H9 (cell line): ENCODE results near the gene CREG1. TPM values are rescaled to one million over a fixed set of nuclear protein-coding genes. Genes with fewer than 3 reads are reported as not detected.

Experiments used
- DNase-seq: peaks from one replicate; pipeline ENCODE4 v3.0.0-alpha.2; 2017
- H2AFZ ChIP-seq: one replicate; pipeline ENCODE4 v1.6.1; 2013; ENCODE audit warnings: mild to moderate bottlenecking, low read length, control low read depth, moderate library complexity
- H2AK5ac ChIP-seq: 2 replicates; pipeline ENCODE4 v1.6.1; 2013; ENCODE audit warnings: low read length, control low read depth, mixed read lengths; ENCODE audit not compliant: insufficient read length
- H2BK120ac ChIP-seq: one replicate; pipeline ENCODE4 v1.6.1; 2013; ENCODE audit warnings: low read depth, mild to moderate bottlenecking, low read length, control low read depth, inconsistent platforms; ENCODE audit not compliant: poor library complexity, severe bottlenecking
- H2BK12ac ChIP-seq: 2 replicates; pipeline ENCODE4 v1.6.1; 2013; ENCODE audit warnings: low read length, control low read depth, mixed read lengths, low read depth; ENCODE audit not compliant: insufficient read length
- H2BK15ac ChIP-seq: 2 replicates; pipeline ENCODE4 v1.6.1; 2013; ENCODE audit warnings: low read depth, low read length, control low read depth
- H2BK20ac ChIP-seq: one replicate; pipeline ENCODE4 v1.6.1; 2013; ENCODE audit warnings: low read depth, mild to moderate bottlenecking, low read length, control low read depth, inconsistent platforms; ENCODE audit not compliant: poor library complexity, severe bottlenecking
- H2BK5ac ChIP-seq: 2 replicates; pipeline ENCODE4 v1.6.1; 2013; ENCODE audit warnings: low read length, control low read depth, mixed read lengths; ENCODE audit not compliant: insufficient read length
- H3K14ac ChIP-seq: 2 replicates; pipeline ENCODE4 v1.6.1; 2013; ENCODE audit warnings: low read length, control low read depth; ENCODE audit not compliant: insufficient read depth
- H3K18ac ChIP-seq: 2 replicates; pipeline ENCODE4 v1.6.1; 2013; ENCODE audit warnings: low read depth, mild to moderate bottlenecking, mixed read lengths, low read length, control low read depth; ENCODE audit not compliant: insufficient read length
- H3K23ac ChIP-seq: 2 replicates; pipeline ENCODE4 v1.6.1; 2013; ENCODE audit warnings: low read length, control low read depth, mixed read lengths, low read depth; ENCODE audit not compliant: insufficient read length
- H3K23me2 ChIP-seq: 2 replicates; pipeline ENCODE4 v1.6.1; 2013; ENCODE audit warnings: low read depth, mild to moderate bottlenecking, mixed read lengths, low read length, control low read depth; ENCODE audit not compliant: insufficient read length, poor library complexity, severe bottlenecking
- H3K27ac ChIP-seq: 2 replicates; pipeline ENCODE4 v1.5.1; 2013; ENCODE audit warnings: low read length, control low read depth, mixed read lengths, low read depth; ENCODE audit not compliant: insufficient read length
- H3K27me3 ChIP-seq: 2 replicates; pipeline ENCODE4 v1.6.1; 2013; ENCODE audit warnings: low read length, control low read depth, inconsistent platforms; ENCODE audit not compliant: insufficient read depth
- H3K4ac ChIP-seq: 2 replicates; pipeline ENCODE4 v1.6.1; 2013; ENCODE audit warnings: low read depth, mild to moderate bottlenecking, control low read depth, inconsistent platforms, low read length, moderate library complexity
- H3K4me1 ChIP-seq: 2 replicates; pipeline ENCODE4 v1.6.1; 2013; ENCODE audit warnings: low read length, control low read depth, inconsistent platforms; ENCODE audit not compliant: insufficient read depth
- H3K4me2 ChIP-seq: 2 replicates; pipeline ENCODE4 v1.6.1; 2013; ENCODE audit warnings: low read length, control low read depth, mixed read lengths; ENCODE audit not compliant: insufficient read length, insufficient read depth
- H3K56ac ChIP-seq: 2 replicates; pipeline ENCODE4 v1.6.1; 2013; ENCODE audit warnings: low read depth, mild to moderate bottlenecking, mixed read lengths, low read length, control low read depth; ENCODE audit not compliant: insufficient read length
- H3K79me1 ChIP-seq: 2 replicates; pipeline ENCODE4 v1.6.1; 2013; ENCODE audit warnings: low read depth, mild to moderate bottlenecking, moderate library complexity, low read length, control low read depth, inconsistent platforms; ENCODE audit not compliant: insufficient read depth, poor library complexity, severe bottlenecking
- H3K79me2 ChIP-seq: 2 replicates; pipeline ENCODE4 v1.6.1; 2013; ENCODE audit warnings: low read length, control low read depth, inconsistent platforms; ENCODE audit not compliant: insufficient read depth
- H3K9ac ChIP-seq: 2 replicates; pipeline ENCODE4 v1.6.1; 2013; ENCODE audit warnings: low read length, control low read depth, mixed read lengths; ENCODE audit not compliant: insufficient read length; ENCODE audit errors: extremely low read depth
- H3K9me3 ChIP-seq: one replicate; pipeline ENCODE4 v1.6.1; 2013; ENCODE audit warnings: low read depth, low read length, inconsistent platforms; ENCODE audit not compliant: control insufficient read depth
- H3T11ph ChIP-seq: one replicate; pipeline ENCODE4 v1.6.1; 2013; ENCODE audit warnings: mild to moderate bottlenecking, low read length, control low read depth, inconsistent platforms
- H4K20me1 ChIP-seq: one replicate; pipeline ENCODE4 v1.6.1; 2013; ENCODE audit not compliant: control insufficient read depth, insufficient read length, insufficient read depth
- H4K5ac ChIP-seq: 2 replicates; pipeline ENCODE4 v1.6.1; 2013; ENCODE audit warnings: low read depth, mild to moderate bottlenecking, mixed read lengths, low read length, control low read depth; ENCODE audit not compliant: insufficient read length
- H4K8ac ChIP-seq: replicated peaks from 2 replicates; pipeline ENCODE4 v1.6.1; 2013; ENCODE audit warnings: low read length, control low read depth, mixed read lengths, low read depth; ENCODE audit not compliant: insufficient read length
- H4K91ac ChIP-seq: 2 replicates; pipeline ENCODE4 v1.6.1; 2013; ENCODE audit warnings: low read depth, mild to moderate bottlenecking, moderate library complexity, mixed read lengths, low read length, control low read depth; ENCODE audit not compliant: insufficient read length
- H3K27ac Mint-ChIP-seq, 3 experiments: 2 replicates in 2 of 3; 3 replicates in 1 of 3; pipeline ENCODE4 v1.8.0; 2020 to 2021; ENCODE audit warnings: mixed read lengths in 3 of 3, mild to moderate bottlenecking in 1 of 3, moderate library complexity in 1 of 3
- H3K27me3 Mint-ChIP-seq: 2 replicates; pipeline ENCODE4 v1.8.0; 2021; ENCODE audit warnings: low read depth, mild to moderate bottlenecking, moderate library complexity, mixed read lengths
- H3K36me3 Mint-ChIP-seq, 3 experiments: 2 replicates in 2 of 3; 3 replicates in 1 of 3; pipeline ENCODE4 v1.8.0; 2020 to 2021; ENCODE audit warnings: low read depth in 3 of 3, mixed read lengths in 3 of 3; ENCODE audit not compliant: insufficient read depth in 1 of 3
- H3K4me1 Mint-ChIP-seq, 2 experiments: 2 replicates each; pipeline ENCODE4 v1.8.0; 2020; ENCODE audit warnings: mixed read lengths in 2 of 2
- H3K4me3 Mint-ChIP-seq, 2 experiments: 2 replicates in 1 of 2; 3 replicates in 1 of 2; pipeline ENCODE4 v1.8.0; 2020 to 2021; ENCODE audit warnings: mild to moderate bottlenecking in 2 of 2, mixed read lengths in 2 of 2, moderate library complexity in 1 of 2
- H3K9me3 Mint-ChIP-seq, 2 experiments: 2 replicates in 1 of 2; 3 replicates in 1 of 2; pipeline ENCODE4 v1.8.0; 2020; ENCODE audit warnings: mild to moderate bottlenecking in 2 of 2, mixed read lengths in 2 of 2, moderate library complexity in 1 of 2
- WGBS: extraction: QIAGEN DNeasy Blood & Tissue Kit; methylation state at CpG from one replicate; pipeline ENCODE4 v1.1.7; 2013; ENCODE audit warnings: missing lambda C conversion rate, low lambda C conversion rate, mixed read lengths; ENCODE audit not compliant: insufficient read length; ENCODE audit errors: extremely low coverage; 5-methylcytosine and 5-hydroxymethylcytosine counted together
- total RNA-seq: library from RNA; stranded (reverse); gene quantifications from 2 replicates; pipeline ENCODE4 v1.2.1, GENCODE V29; 2021
- TF ChIP-seq, protein P1 (sequence below): fragments of 200-600 bp; sonication (generic); conservative IDR thresholded peaks from 3 replicates; pipeline ENCODE4 v1.8.0; 2021; ENCODE audit warnings: antibody characterized with exemption, mild to moderate bottlenecking

Gene CREG1
- total RNA-seq, 1 experiment from 2014 or later = 19.8 TPM

DNA sequence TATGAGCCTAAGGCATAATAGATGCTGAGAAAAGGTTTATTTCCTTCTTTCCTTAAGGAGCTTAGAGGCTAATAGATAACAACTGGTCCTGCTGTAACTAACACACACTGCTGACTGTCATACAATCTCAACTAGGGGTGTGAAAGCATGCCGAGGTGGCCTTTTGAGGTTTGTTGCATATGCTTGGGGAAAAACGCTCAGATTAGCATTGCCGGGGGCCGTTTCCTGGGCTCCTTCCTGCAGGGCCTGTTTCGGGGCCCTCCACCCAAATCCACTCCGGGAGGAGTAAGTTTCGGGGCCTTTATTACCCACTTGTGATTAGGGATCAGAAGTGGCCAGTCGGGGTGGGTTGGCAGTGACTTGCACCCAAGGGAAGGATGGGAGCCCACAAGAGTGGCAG, 49.3 kb upstream of the CREG1 start:
- no peak overlapping the region; a peak in 1 of 7 replicates for H3K27ac Mint-ChIP-seq

More for the DNA sequence above, 49.3 kb upstream of the CREG1 start:
- WGBS = no CpG with 5 or more reads among the region's 8 CpGs
- H3K4me2 ChIP-seq = no peak overlapping the region
- no peak overlapping the region for H3K4ac ChIP-seq
- no peak overlapping the region for H2BK12ac ChIP-seq
- no peak overlapping the region for H2BK20ac ChIP-seq
- H3K27me3 Mint-ChIP-seq = peaks cover 8% of the 10 kb centered on the region; the same call in 1 of the 2 replicates
- H3K56ac ChIP-seq = no peak overlapping the region
- H2BK15ac ChIP-seq = no peak overlapping the region
- H3K79me1 ChIP-seq = no peaks in the 10 kb centered on the region
- no peak overlapping the region for H4K91ac ChIP-seq
- H3K18ac ChIP-seq = no peak overlapping the region
- H3K27ac ChIP-seq = no peak overlapping the region
- no peak overlapping the region for H3K4me3 Mint-ChIP-seq
- H3K14ac ChIP-seq = no peak overlapping the region
- H2BK120ac ChIP-seq = no peak overlapping the region
- no peaks in the 10 kb centered on the region for H3K79me2 ChIP-seq
- no peak overlapping the region for H2AK5ac ChIP-seq
- H3K9me3 ChIP-seq = no peaks in the 10 kb centered on the region
- peaks cover 13 to 15% of the 10 kb centered on the region in 2 experiments for H3K9me3 Mint-ChIP-seq
- no peaks in the 10 kb centered on the region for H3K4me1 ChIP-seq
- H3K27me3 ChIP-seq = no peaks in the 10 kb centered on the region
- H4K5ac ChIP-seq = no peak overlapping the region
- peaks cover 4 to 8% of the 10 kb centered on the region in 2 experiments; a peak in 2 of 4 replicates for H3K4me1 Mint-ChIP-seq
- no peak for DNase-seq
- no peaks in the 10 kb centered on the region for H4K20me1 ChIP-seq
- H4K8ac ChIP-seq = no peak overlapping the region
- no peaks in the 10 kb centered on the region for H3K23me2 ChIP-seq
- no peak overlapping the region for H3T11ph ChIP-seq
- no peak overlapping the region for H3K9ac ChIP-seq
- peaks cover 4 to 17% (median 8%) of the 10 kb centered on the region in 3 experiments for H3K36me3 Mint-ChIP-seq
- TF ChIP-seq, protein P1, sequence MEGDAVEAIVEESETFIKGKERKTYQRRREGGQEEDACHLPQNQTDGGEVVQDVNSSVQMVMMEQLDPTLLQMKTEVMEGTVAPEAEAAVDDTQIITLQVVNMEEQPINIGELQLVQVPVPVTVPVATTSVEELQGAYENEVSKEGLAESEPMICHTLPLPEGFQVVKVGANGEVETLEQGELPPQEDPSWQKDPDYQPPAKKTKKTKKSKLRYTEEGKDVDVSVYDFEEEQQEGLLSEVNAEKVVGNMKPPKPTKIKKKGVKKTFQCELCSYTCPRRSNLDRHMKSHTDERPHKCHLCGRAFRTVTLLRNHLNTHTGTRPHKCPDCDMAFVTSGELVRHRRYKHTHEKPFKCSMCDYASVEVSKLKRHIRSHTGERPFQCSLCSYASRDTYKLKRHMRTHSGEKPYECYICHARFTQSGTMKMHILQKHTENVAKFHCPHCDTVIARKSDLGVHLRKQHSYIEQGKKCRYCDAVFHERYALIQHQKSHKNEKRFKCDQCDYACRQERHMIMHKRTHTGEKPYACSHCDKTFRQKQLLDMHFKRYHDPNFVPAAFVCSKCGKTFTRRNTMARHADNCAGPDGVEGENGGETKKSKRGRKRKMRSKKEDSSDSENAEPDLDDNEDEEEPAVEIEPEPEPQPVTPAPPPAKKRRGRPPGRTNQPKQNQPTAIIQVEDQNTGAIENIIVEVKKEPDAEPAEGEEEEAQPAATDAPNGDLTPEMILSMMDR = no peak
- no peak overlapping the region for H2AFZ ChIP-seq
- no peak overlapping the region for H2BK5ac ChIP-seq
- H3K23ac ChIP-seq = no peak overlapping the region
